Keratinocyte (primary cell): ENCODE results near the gene SSR1. TPM values are rescaled to one million over a fixed set of nuclear protein-coding genes. Genes with fewer than 3 reads are reported as not detected.

Experiments used
- DNase-seq: peaks from one replicate; pipeline ENCODE4 v3.0.0-alpha.2; 2011; ENCODE audit warnings: low read depth, missing footprints, low spot score
- FAIRE-seq: peaks from 2 replicates; lab custom pipeline; 2011; peaks lifted over from hg19 to GRCh38; lab: Jason Lieb, UNC
- H2AFZ ChIP-seq: 2 replicates; pipeline ENCODE4 v1.6.0; 2012; ENCODE audit warnings: low read length, control low read depth, inconsistent platforms; ENCODE audit not compliant: control insufficient read depth
- H3K27ac ChIP-seq: 2 replicates; pipeline ENCODE4 v1.5.1; 2011; ENCODE audit warnings: low read length; ENCODE audit not compliant: control insufficient read depth, insufficient read depth
- H3K27me3 ChIP-seq: 3 replicates; pipeline ENCODE4 v1.6.0; 2011; ENCODE audit warnings: low read length; ENCODE audit not compliant: control insufficient read depth, insufficient read depth; ENCODE audit errors: extremely low read depth
- H3K36me3 ChIP-seq, 2 experiments: 2 replicates in 1 of 2; 3 replicates in 1 of 2; pipeline ENCODE4 v1.5.1; 2011; ENCODE audit warnings: low read length in 2 of 2, mild to moderate bottlenecking in 1 of 2; ENCODE audit not compliant: control insufficient read depth in 2 of 2, insufficient read depth in 2 of 2; ENCODE audit errors: extremely low read depth in 1 of 2
- H3K4me1 ChIP-seq: 3 replicates; pipeline ENCODE4 v1.5.1; 2011; ENCODE audit warnings: low read length; ENCODE audit not compliant: control insufficient read depth, insufficient read depth; ENCODE audit errors: extremely low read depth
- H3K4me2 ChIP-seq: 3 replicates; pipeline ENCODE4 v1.6.0; 2011; ENCODE audit warnings: low read depth, low read length; ENCODE audit not compliant: control insufficient read depth, insufficient read depth; ENCODE audit errors: extremely low read depth
- H3K4me3 ChIP-seq, 3 experiments: fragments of 200-600 bp in 1 of 3; sonication (generic) in 1 of 3; 2 replicates in 2 of 3; 3 replicates in 1 of 3; pipeline ENCODE4 v1.5.1; 2011 to 2016; ENCODE audit warnings: low read length in 3 of 3, mild to moderate bottlenecking in 3 of 3, control low read depth in 2 of 3, inconsistent platforms in 1 of 3, low read depth in 1 of 3, mixed read lengths in 1 of 3, mixed run types in 1 of 3, moderate library complexity in 1 of 3; ENCODE audit not compliant: control insufficient read depth in 2 of 3, insufficient read depth in 2 of 3; ENCODE audit errors: extremely low read depth in 1 of 3
- H3K79me2 ChIP-seq: 2 replicates; pipeline ENCODE4 v1.6.0; 2012; ENCODE audit warnings: low read length; ENCODE audit not compliant: control insufficient read depth, insufficient read depth
- H3K9ac ChIP-seq: 3 replicates; pipeline ENCODE4 v1.6.0; 2011; ENCODE audit warnings: low read length; ENCODE audit not compliant: control insufficient read depth, insufficient read depth; ENCODE audit errors: extremely low read depth
- H3K9me1 ChIP-seq: 3 replicates; pipeline ENCODE4 v1.6.0; 2011; ENCODE audit warnings: low read length; ENCODE audit not compliant: control insufficient read depth, insufficient read depth; ENCODE audit errors: extremely low read depth
- H3K9me3 ChIP-seq: 2 replicates; pipeline ENCODE4 v1.5.1; 2012; ENCODE audit warnings: low read depth, low read length; ENCODE audit not compliant: control insufficient read depth
- H4K20me1 ChIP-seq: 3 replicates; pipeline ENCODE4 v1.6.0; 2011; ENCODE audit warnings: low read length; ENCODE audit not compliant: control insufficient read depth, insufficient read depth; ENCODE audit errors: extremely low read depth
- CTCF ChIP-seq, 3 experiments: IDR thresholded peaks in 1 of 3; conservative IDR thresholded peaks in 1 of 3; optimal IDR thresholded peaks in 1 of 3; 2 replicates in 2 of 3; 3 replicates in 1 of 3; pipeline versions ENCODE3 to v1.5.1; 2011; ENCODE audit warnings: low read length in 3 of 3, mild to moderate bottlenecking in 3 of 3, moderate library complexity in 2 of 3, control low read depth in 1 of 3, inconsistent platforms in 1 of 3; ENCODE audit not compliant: insufficient read depth in 2 of 3; ENCODE audit errors: extremely low read depth in 1 of 3
- EZH2 ChIP-seq: IDR thresholded peaks from one replicate; pipeline ENCODE4 v1.6.1; 2012; ENCODE audit warnings: inconsistent platforms, mild to moderate bottlenecking, low read length, moderate library complexity
- dilution Hi-C: fragments of 300-500 bp; cut with MboI; formaldehyde crosslinking; loops from one replicate; pipeline ENCODE4 v1.7.0; 2020; ENCODE audit warnings: low sequenced_read_pairs; ENCODE audit not compliant: extremely low pct_ligation_motif_present
- polyA plus RNA-seq, 5 experiments: library from polyadenylated mRNA; depleted of rRNA in 3 of 5; stranded (reverse) in 3 of 5; stranded (forward) in 1 of 5; unstranded in 1 of 5; fragments of >200 nt; gene quantifications; 1 replicate in 1 of 5; 2 replicates in 3 of 5; 3 replicates in 1 of 5; pipeline versions ENCODE4 v1.2.1 to v1.2.3, GENCODE V29; 2011 to 2012; ENCODE audit warnings: missing spikeins in 2 of 5, low read depth in 1 of 5, low replicate concordance in 1 of 5

Gene SSR1
- polyA plus RNA-seq, 1 donor (not counting 4 experiments of a cell fraction or from before 2014, with no cell fraction given): 188 TPM

- TF ChIP-seq EZH2: no peak
- TF ChIP-seq CTCF (optimal IDR thresholded peaks at IDR 0.05 in 1 of 3, IDR thresholded peaks at IDR 0.05 in 1 of 3, conservative IDR thresholded peaks at IDR 0.05 in 1 of 3; ENCODE audit: extremely low read depth in 1 of 3, insufficient read depth in 2 of 3, low read length in 3 of 3): no peak
- H3K9ac ChIP-seq: no peak overlapping the region
- H4K20me1 ChIP-seq: no peaks in the 10 kb centered on the region
- no peak overlapping the region for H3K4me3 ChIP-seq
- dilution Hi-C loops: loop anchor here (25.0 kb wide), 1 partner anchor 322 kb away; no protein-coding TSS in a partner anchor
- DNase-seq: no peak
- no peak for FAIRE-seq
- H3K9me3 ChIP-seq: no peaks in the 10 kb centered on the region
- no peak overlapping the region for H3K27ac ChIP-seq
- peaks cover 6 to 27% of the 10 kb centered on the region in 2 experiments for H3K36me3 ChIP-seq
- no peak overlapping the region for H2AFZ ChIP-seq
- no peaks in the 10 kb centered on the region for H3K79me2 ChIP-seq
- H3K4me1 ChIP-seq: no peaks in the 10 kb centered on the region
- no peaks in the 10 kb centered on the region for H3K9me1 ChIP-seq
- no peaks in the 10 kb centered on the region for H3K27me3 ChIP-seq
- H3K4me2 ChIP-seq: no peak overlapping the region
Measured at GRCh38 chr6:7290079-7290478, 22.9 kb downstream of the SSR1 start.

- dilution Hi-C loops: loop anchor here (25.0 kb wide), 1 partner anchor 327 kb away; no protein-coding TSS in a partner anchor
- DNase-seq: no peak
- TF ChIP-seq CTCF (optimal IDR thresholded peaks at IDR 0.05 in 1 of 3, IDR thresholded peaks at IDR 0.05 in 1 of 3, conservative IDR thresholded peaks at IDR 0.05 in 1 of 3; ENCODE audit: extremely low read depth in 1 of 3, insufficient read depth in 2 of 3, low read length in 3 of 3): no peak
- TF ChIP-seq EZH2: no peak
- Histone ChIP-seq H3K27me3 (no peaks in the 10 kb centered on the region), H3K4me3 (no peak overlapping the region), H2AFZ (no peak overlapping the region), H3K4me2 (no peak overlapping the region), H3K79me2 (no peaks in the 10 kb centered on the region), H3K4me1 (no peaks in the 10 kb centered on the region), H4K20me1 (no peaks in the 10 kb centered on the region), H3K36me3 (peaks cover 8 to 21% of the 10 kb centered on the region in 2 experiments), H3K9me3 (no peaks in the 10 kb centered on the region), H3K27ac (no peak overlapping the region), H3K9ac (no peak overlapping the region), H3K9me1 (no peaks in the 10 kb centered on the region)
- FAIRE-seq: no peak
Measured at GRCh38 chr6:7285416-7285815, 27.6 kb downstream of the SSR1 start.
